Measurements from ENCODE around the gene PRPF40B.

PRPF40B gene

DNA sequence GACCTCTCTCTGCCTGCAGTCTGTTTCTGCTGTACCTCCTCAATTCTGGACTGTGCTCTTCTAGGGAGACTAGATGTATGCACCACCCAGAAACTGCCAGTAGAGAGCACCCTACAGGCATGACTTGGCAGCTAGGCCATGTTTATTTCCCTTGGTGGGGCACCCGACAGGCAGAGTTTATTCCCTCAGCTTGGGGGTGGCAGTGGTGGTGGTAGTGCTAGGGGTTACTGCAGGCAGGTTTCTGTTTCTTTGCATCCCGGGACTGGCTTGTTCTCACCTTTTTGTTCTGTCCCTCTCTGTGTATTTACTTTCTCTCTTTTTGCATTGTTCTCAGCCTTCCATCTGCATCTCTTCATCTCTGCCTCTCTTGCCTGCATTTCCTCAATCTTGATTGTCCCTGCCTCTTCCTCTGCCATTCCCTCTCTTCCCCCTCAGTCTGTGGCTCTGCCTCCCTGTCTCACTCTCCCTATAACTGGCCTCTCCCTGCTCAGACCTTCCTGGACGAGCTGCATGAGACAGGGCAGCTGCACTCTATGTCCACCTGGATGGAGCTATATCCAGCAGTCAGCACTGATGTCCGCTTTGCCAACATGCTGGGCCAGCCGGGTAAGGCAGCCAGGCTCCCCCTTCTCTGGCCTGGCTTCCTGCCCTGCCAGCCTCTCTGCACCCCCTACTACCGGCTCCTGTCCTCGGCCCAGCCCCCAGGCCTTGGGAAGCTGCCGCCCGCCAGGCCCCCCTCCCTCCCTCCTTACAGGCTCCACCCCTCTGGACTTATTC is 13.8 kb downstream of the PRPF40B start:
- DNase-seq: peak; percentile 59

GRCh38 chr12:49641748-49642369 is 18.5 kb downstream of the PRPF40B start:
- no peak for DNase-seq

DNA sequence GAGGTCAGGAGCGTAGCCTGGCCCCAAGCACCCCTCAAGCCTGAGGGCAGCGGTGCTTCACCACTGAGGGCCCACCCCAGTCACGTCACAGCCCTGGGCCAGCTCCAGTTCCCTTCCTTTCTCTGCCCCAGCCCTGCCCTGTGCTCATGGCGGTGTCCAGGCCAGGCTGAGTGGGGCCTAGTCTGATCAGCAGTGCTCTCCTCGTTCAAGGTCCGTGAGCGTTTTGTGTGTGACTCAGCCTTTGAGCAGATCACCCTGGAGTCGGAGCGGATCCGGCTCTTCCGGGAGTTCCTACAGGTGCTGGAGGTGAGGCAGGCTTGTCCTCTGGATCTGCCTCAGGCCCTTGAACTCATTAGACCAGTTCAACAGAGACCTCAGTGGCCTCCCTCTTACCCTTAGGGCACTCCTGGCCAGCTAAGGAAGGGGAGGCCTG is 19.0 kb downstream of the PRPF40B start:
- DNase-seq: no peak

- DNase-seq: no peak
Observed at GRCh38 chr12:49643135-49643534, 19.8 kb downstream of the PRPF40B start.

DNA sequence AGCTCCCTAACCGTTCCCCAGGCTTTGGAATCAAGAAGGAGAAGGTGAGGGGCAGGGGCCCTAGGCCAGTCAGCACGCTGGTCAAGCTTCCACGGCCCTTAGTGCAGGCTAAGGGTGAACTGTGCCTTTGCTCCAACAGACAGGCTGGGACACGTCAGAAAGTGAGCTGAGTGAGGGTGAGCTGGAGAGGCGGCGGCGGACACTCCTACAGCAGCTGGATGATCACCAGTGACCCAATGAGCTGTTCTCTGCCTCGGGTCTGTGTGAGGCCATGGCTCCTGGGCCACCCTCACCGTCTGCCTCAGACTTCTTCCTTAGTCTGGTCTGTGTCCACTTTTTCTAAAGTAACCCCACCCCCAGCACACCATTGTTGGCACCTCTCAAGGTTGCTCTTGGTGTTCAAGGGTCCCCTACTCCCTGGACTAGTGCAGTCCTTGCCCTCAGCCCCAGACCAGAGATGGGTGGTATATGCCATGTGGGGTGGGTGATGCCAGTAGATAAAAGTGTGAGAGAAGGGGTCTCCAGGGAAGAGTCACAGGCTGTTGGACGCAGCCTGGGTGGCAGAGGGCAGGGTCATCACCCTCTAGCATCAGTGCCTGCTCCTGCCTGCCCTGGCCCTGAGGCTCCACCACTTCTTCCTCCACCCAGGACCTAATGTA is 20.7 kb downstream of the PRPF40B start:
- no peak for DNase-seq

DNA sequence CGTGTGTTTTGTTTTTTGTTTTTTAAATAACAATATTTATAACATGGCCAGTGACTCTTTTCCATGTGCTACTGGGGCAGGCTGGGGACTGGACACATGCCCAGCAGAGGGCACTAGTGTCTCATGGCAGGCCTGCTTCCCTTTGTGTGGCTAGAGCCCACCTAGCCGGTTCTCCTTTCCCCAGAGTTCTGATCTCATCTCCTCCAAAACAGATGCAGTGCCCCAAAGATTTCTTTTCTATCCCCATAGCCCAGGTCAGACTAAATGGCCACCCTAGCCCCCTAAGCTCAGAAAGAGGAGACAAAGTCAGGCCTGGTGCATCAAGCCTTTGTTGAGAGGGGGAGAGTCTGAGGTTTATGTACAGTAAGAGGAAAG is 21.2 kb downstream of the PRPF40B start:
- DNase-seq: peak; percentile 84

GRCh38 chr12:49645146-49646039 is 22.0 kb downstream of the PRPF40B start:
- no peak for DNase-seq

GRCh38 chr12:49646331-49646830 is 23.0 kb downstream of the PRPF40B start:
- no peak for DNase-seq

- DNase-seq: no peak
Observed at GRCh38 chr12:49646871-49647654, 23.7 kb downstream of the PRPF40B start.

DNA sequence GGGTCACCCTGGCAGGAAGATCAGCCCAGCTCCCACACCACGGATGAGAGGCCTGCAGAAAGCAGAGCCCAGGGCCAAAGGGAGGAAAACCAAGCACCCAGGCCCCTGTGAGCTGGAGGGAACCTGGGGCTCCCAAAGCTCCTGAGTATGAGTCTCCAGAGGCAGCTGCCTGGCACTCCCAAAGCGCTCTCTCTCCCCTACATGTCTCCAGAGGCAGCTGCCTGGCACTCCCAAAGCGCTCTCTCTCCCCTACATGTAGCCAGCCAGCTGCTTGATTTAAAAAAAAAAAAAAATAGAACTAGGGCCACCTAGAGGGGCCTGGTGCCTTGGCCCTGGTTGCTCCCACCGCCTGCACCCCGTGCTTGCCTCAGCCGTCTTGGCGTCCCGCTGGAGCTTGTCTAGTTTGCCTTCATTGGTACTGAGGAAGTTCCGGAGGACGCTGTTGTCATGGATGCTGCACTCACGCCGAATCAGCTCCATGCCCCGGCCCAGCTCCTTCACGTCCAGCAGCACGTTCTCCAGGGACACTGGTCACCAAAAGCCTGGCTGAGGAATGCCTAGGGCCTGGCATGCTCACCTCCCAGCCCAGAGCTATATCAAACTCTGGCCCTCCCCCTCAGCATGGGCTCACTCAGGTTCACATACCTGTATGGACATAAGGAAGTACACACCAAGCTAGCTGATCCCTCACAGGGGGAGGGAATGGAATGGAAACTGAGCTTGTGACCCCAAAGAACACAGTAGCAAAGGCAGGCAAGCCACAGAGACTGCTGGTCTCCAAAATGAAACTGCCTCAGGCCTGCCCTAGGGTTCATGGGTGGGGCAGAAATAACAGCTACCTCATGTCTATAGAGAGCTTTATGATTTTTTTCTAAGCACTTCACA is 24.7 kb downstream of the PRPF40B start:
- no peak for DNase-seq

GRCh38 chr12:49648712-49649003 is 25.3 kb downstream of the PRPF40B start:
- no peak for DNase-seq

DNA sequence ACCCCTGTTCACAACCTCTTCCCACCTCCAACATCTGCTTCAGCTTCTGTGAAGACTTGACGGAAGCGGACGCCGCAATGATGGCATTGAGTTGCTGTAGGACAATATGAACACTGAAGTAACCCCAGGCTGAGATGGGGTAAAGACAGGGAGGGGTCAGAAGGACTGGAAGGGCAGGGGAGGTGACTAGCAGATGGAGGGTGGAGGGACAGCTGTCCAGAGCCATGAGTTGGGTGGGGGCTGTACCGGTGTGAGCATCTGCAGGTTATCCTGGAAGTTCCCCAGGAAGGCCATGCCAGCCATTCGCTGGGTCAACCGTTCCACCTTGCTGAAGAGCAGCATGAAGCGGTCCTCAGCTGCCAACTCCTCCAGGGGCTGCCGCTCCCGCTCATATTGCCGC is 26.1 kb downstream of the PRPF40B start:
- DNase-seq: no peak

- no peak for DNase-seq
Observed at GRCh38 chr12:49649892-49650291, 26.5 kb downstream of the PRPF40B start.

GRCh38 chr12:49651855-49652254 is 28.5 kb downstream of the PRPF40B start:
- DNase-seq: no peak

DNA sequence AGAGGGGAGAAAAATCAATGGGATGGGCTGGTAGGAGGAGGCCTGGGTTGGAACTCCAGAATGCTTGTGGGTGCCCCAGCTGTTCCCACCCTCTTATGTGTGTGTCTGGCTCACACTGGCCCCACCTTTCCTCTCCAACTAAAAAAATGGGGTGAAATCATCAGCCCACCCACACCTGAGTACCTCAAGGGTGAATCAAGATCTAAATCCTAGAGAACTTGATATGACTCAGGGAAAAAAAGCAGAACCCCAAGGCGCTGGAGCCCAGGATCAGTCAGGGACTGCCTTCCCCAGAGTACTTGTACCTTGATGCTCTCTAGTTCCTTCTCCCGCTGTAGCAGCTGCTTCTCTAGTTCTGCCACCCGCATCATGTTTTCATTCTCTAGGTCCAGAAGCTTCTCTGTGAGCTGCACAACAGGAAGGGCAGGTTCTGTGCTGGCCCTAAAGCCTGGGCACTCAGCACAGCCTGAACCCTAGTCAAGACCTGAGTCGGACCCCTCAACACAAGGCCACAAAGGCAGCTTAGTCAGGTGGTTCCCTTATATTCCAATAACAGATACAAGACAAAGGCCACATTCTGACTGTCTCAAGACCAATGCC is 29.7 kb downstream of the PRPF40B start:
- no peak for DNase-seq

DNA sequence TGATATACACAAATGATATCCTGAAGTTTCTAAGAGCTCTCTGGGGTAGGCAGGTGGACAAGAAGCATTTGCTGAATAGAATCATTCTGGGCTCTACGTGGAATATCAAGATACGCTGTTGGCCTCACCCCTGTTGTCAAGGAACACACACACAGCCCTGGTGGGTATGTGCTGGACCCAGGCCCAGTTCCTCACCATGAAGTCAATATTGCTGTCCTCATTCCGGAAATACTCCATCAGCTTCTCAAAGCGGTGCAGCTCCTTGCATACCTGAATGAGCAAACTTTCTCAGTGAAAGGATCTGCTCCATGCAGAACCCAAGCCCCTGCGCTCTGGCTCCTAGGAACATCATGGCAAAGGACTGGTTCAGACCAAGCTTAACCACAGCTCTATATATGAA is 31.4 kb downstream of the PRPF40B start:
- DNase-seq: no peak

DNA sequence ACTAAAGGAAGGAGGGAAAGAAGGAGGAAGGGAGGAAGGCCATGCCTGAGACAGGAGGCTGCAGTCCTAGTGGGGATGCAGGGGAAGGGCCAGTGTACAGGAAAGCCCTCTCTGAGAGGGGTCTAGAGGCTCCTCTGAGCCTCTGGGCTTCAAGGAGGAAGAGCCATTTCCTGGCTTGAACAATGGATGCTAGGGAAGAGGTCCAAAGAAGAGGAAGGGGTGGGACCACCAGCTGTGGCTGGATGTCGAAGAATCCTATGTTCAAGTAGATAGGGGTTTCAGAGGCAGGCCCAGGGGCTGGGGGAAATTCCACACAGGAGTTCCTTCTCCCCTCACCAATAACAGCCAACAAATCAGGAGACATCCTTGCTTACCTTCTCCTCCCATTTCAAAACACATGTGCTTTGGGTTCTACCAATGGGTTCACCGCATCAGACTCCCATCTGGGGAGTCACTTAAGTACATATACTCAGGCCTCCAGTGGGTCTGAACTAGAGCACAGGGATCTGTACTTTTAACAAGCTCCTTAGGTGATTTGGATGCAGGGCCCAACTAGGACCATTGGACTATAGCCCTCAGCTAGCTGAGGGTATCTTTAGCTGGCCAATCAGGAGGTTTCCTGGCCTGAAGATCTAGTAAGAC is 32.4 kb downstream of the PRPF40B start:
- no peak for DNase-seq

GRCh38 chr12:49658276-49658675 is 34.9 kb downstream of the PRPF40B start:
- no peak for DNase-seq

DNA sequence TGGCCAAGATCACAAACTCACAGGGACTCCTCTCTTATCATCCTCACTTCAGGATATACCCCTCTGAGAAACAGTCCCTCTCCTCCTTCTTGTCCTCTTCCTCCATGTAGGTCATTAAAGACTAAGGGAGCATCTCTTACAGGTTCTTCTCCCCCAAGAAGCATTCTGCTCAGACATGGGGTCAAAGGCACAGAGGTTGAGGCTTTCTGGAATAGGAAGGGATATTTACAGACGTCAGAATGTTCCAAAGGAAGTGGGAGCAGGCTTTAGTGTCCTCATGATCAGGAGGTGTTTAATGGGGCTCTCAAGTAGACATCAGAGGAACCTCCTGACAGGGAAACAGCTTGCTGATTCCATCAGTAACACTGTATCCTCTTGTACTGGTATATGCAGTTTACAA is 36.4 kb downstream of the PRPF40B start:
- DNase-seq: no peak

DNA sequence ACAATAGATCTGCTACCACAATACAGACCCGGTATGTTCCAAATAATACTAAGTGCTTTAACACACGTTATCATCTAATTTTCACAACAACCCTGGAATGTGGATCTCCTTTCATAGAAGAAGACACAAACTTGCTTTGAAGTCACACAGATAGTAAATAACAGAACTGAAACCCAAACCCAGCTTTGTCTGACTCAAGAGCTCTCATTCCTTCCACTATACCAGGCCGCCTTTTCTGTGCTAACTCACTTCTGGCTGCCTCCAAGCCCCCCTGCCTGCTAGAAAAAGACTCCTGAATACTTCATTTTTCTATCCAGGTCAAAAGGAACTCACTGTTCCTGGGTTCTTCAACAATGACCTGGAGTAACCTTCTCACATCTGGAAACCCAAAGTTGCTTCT is 37.8 kb downstream of the PRPF40B start:
- DNase-seq: no peak
